Measurements from ENCODE around the gene MIER2.
"Not testable (repeated sequence)": the region's sequence is repeated elsewhere in the genome, so short reads cannot be mapped to it uniquely, and the experiment has no call there.

MIER2 gene

DNA sequence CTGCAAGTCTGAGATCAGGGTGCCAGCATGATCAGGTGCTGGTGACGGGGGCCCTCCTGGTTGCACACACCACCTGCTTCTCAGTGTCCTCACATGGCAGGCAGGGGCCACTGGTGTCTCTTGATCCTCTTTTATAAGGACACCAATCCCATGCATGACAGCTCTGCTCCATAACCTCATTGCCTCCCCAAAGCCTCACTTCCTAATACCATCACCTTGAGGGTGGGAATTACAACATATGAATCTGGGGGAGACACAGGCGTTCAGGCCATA lies 15.0 kb upstream of the MIER2 start:
- no peak for DNase-seq (ENCODE audit: low spot score)

DNA sequence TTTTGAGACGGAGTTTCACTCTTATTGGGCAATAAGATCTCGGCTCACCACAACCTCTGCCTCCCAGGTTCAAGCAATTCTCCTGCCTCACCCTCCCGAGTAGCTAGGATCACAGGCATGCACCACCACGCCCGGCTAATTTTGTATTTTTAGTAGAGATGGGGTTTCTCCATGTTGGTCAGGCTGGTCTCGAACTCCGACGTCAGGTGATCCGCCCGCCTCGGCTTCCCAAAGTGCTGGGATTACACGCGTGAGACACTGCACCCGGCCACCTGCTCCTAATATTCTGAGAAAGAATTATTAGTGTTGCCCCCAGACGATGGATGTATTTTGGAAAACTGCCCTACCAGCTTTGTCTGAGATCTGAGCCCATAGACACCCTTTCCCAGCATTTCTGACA lies 10.9 kb upstream of the MIER2 start:
- DNase-seq (ENCODE audit: low spot score) = not testable (repeated sequence)

DNA sequence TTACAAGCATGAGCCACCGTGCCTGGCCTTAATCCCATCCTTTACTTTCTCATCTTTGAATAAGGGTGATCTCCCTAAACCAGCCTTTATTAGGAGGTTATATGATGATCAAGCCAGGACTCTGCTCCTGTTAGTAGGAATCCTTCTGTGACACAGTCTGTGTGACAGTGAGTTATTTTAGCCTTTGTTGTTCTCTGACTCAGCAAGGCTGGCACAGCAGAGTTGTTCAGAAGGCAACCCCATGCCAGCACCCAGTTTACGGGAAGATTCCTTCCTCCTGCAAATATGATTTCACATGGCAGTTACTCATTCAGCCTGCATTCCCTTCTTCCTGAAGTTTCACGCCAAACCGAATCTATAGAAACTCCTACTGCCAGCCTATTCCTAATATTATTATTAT lies 10.5 kb upstream of the MIER2 start:
- DNase-seq (ENCODE audit: low spot score) = no peak

DNA sequence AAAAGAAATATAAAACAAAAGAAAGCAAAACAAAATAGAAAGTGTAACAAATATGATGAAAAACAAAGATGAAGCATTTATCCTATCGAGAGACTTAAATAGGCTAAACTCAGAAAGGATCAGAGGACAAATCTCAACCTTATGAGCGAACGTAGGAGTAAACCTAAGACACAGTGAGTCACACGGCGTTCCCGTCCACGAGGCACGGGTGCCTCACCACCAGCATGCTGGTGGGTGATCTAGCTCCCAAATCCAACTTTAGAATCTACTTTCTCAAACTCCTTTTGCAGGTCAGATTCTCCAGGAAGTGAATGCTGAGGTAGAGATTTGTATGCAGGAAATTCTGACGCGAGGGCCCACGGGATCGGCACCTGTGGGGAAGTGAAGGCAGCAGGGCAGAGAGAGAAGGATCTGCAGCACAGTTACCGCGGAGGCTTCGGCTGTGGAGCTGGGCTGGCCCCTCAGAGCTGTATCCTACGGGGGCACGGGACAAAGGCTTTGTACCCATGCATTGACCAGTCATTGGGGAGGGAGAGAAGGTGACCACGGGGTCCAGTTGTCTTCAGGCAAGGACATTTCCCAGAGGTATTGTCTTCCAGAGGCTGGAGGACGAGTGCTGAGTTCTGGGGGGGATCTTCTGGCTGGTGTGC lies 7.5 kb upstream of the MIER2 start:
- DNase-seq (ENCODE audit: low spot score) = no peak

DNA sequence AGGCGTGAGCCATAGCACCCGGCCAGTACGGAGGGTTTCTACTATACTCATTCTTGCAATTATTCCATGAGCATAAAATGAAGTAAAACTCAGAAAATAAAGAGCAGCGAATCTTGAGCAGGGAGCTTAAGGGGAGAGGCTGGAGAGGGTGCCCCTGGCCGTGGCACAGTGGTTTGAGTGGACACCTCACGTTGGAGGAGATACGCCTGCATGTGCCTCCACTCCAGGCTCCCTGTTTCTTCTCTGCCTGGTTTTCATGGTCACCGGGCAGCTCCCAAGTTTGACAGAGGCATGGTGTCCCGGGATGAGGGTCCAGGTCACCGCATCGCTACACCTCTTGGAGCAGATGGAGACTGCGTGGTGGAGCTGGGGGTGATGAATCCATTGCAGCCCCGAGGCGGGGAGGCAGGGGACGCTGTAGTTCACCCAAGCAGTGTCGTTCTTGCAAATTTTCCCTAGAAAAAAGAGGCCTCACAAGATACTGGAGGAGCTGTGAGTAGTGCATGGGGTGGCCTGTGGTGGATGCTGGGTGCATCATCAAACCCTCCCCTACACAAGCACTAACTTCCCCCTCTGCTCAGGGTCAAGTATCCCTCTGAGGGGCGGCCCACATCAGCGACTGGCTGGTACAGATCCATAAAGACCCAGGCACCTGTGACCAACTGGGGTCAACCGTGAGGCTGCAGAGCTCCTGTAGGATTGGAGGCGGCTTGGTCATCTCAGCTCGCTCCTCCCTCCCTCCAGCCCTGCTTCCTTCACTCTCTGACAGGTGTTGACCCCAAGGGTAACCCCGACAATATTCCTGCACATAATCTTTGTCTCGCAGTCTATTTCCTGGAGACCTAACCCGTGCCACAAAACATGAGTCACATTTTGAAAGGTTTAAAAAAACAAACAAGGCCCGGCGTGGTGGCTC lies 3.6 kb upstream of the MIER2 start:
- no peak for DNase-seq (ENCODE audit: low spot score)

DNA sequence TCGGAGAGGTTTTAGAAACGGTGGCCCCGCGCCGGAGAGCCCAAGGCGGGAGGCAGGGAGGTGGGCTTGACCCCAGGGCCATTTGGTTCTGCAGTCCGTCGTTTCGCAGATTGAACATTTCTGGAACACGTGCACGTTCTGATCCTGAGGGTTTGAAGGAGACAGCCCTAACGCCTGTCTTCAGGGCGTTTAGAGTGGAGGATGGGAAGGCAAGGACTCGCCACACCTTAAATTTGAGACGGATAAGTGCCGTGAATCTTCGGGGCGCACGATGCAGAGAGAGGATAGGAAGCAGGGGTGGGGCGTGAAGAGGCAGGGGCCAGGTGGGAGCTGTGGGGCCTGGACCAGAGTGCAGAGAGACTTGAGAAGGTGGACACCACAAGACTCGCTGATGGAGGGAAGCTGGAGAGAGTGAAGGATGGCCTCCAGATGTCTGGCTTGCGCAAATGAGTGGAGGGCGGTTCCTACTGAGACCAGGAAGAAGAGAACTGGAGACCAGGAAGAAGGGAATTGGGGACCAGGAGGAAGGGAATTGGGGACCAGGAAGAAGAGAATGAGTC lies 804 bp upstream of the MIER2 start:
- no peak for DNase-seq (ENCODE audit: low spot score)

DNA sequence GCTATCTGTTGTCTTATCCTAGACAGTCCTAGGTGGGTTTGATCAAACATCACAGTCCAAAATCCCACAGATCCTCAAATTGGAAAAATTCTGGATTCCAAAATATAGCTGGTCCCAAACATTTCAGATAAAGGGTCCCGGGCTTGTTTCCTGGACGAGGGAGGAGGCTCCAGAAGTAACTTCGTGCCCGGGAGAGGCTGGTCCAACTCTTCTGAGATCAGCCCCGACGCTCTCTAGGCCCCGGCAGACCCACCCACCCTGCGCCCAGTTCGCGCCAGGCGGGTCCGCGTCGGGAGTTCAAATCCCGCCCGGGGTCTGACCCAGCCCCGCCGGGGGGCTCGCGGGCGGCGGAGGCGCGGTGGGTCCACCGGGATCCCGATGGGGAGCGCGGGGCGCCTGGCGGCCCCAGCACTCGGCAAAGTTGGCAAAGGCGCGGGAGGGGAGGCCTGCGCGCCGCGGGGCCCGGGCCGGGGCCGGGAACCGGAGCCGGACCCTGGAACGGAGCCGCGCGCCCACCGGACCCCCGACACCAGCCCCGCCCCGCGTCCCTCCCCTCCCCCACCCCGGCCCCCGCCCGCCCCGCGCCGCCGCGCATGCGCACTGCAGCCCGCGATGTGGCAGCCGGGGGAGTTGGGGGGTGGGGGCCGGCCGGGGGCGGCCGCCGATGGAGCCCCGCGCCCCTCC lies 513 bp downstream of the MIER2 start:
- DNase-seq (ENCODE audit: low spot score) = peak; percentile 81

DNA sequence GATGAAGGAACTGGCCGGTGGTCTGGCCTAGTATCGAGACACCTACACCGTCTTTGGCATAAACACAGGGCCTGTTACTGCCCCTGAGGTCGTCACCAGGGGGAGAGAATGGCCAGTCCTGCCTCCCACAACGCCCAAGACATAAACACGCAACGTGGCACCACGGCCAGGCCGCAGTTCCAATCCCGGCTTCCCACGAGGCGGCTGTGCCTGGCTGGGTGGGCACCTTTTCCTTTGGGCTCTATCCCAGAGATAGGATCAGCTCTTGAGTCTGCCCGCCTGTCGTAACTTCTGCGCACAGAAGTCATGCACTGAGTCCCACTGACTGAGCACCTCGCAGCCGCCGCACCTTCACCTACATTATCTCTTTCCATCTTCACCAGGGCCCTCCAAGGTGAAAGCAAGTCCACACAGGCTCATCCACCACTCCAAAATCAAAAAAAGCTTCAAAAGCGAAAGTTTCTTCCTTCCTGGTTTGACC lies 1.1 kb downstream of the MIER2 start:
- DNase-seq (ENCODE audit: low spot score) = no peak

DNA sequence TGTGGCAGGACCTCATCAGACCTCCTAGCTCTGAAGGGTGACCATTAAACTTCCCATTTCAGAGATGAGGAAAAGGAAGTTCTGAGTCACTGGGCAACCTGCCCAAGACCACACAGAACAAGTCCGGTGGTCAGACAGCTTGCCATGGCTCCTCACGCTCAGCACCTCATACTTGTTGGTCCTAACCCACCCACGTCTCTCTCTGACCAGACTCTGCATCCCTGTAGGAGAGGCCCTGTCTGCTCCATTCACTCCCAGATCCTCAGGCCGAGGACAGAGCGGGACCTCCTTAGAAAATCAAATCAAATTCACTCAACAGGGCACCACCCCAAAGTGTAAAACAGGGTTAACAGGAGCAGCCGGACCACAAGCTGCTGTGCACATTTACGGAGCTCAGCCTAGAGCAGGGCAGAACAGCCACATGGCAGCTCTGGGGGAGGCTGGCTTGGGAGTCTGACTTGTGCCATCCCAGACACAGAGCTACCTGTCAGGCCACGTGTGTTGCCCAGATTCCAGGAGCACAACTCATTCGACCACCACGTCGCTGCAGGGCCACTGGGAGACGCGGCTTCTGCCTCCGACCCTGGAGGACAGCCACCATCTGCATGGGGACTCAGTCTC lies 1.7 kb downstream of the MIER2 start:
- peak; percentile 86 for DNase-seq (ENCODE audit: low spot score)

DNA sequence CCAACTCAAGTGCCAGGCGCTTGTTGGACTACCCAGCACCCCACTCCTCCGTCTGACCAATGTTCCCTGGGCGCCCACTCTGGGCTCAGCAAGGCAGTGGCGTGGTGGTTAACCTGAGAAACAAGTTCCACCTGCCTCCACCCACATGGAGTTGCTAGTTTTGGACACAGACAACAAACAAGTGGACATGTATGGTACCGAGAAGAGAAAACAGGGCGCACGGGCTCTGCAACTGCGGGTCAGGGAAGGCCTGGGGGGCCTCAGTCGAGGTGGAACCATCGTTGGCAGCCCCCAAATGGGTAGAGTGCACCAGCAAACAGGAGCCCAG lies 2.5 kb downstream of the MIER2 start:
- DNase-seq (ENCODE audit: low spot score) = no peak

DNA sequence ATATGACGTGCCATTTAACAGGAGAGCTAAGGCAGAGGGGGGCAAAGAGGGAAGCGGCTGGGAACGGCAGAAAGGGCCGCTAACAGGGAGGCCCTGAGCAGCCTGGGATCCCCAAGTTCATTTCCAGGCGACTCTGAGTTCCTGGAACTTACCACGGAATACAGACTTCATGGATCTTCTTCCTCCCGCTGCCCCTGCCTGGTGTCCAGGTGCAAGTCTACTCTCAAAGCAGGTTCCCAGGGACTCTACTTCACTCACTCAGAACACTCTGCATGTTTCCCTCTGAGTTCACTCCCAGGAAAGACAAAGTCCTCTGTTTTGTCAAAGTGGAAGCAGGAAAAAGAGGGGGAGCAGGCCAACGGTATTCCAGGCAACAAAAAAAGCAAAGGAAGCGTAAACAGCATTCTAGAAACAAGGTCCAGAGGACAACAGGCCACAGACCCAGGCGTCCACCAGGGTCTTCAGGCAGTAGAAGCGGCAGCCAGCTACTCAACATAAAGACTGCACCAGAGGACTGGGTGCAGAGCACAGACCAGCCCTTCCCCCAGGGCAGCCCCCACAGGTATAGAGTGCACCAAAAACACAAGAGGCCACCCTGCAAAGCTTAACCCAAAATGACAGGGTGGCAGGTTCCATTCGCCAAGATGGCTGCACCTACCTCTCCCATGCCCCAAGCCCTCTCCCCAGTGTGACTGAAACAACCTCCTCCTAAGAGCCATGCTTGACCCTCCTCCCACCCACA lies 3.0 kb downstream of the MIER2 start:
- no peak for DNase-seq (ENCODE audit: low spot score)

DNA sequence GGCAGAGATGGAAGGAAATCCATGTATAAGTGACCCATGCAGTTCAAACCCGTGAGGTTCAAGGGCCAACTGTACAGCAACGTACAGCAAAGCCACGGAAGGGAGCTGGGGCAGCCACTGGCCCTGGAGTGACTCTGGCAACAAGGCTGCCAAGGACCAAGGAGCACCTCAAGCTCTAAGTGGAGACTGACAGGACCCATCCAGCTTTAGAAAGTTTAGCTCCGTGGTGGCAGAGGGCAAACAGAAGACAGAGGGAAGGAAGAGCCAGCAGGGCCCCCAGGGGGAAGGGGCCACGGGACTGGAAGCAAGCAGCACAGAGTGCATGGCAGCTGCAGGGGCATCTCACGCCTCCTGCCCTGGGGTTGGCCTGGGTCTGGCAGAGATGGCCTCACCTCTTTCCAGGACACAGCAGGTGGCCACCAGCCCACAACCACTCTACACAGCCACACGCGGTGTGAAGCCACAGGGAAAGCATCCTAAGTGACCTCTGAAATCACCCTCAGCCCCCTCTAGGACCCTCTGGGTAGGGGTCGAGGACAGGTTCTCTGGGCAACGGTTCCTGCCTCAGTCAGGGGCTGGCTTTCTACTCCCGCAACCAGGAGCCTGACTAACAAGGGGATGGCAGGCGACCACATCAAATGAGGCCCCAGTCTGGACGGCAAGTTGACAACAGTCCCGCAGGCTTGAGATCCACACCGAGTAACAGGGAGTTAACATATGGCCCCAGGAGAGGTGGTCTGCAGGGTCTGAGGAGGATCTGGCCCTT lies 3.8 kb downstream of the MIER2 start:
- DNase-seq (ENCODE audit: low spot score) = no peak

DNA sequence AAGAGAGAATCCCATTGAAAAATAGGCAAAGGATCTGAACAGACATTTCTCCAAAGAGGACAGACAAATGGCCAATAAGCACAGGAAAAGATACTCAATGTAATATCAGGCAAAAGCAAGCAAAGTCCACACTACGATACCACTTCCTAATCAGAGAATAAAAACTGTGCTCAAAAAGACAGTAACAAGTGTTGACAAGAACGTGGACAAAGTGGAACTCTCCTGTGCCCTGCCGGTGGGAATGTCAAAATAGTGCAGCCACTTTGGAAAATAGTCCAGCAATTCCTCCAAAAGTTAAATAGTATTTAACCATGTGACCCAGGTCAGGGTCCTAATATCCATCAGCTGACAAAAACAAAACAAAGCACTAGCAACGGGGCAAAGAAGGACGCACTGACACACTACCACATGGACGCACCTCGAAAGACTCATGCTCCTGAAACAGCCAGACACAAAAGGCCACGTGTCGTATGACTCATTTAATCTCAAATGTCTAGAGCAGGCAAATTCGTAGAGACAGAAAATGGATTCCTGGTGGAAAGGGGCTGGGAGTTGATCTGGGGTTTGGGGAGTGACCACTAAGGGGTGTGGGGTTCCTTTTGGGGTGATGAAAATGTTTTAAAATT lies 5.2 kb downstream of the MIER2 start:
- no peak for DNase-seq (ENCODE audit: low spot score)

DNA sequence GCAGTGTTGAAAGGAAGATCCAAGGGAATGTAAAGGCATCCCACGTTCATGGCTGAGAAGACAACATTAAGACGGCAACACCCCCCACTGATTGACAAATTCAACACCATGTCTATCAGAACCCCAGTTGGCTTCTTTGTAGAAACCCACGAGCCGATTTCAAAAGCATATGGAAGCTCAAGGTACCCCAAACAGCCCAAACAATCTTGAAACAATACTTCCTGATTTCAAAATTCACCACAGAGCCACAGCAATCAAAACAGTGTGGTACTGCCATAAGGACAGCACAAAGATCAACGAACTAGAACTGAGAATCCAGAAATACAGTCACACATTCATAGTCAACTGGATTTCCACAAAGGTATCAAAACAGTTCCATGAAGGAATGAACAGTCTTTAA lies 6.2 kb downstream of the MIER2 start:
- DNase-seq (ENCODE audit: low spot score) = no peak

DNA sequence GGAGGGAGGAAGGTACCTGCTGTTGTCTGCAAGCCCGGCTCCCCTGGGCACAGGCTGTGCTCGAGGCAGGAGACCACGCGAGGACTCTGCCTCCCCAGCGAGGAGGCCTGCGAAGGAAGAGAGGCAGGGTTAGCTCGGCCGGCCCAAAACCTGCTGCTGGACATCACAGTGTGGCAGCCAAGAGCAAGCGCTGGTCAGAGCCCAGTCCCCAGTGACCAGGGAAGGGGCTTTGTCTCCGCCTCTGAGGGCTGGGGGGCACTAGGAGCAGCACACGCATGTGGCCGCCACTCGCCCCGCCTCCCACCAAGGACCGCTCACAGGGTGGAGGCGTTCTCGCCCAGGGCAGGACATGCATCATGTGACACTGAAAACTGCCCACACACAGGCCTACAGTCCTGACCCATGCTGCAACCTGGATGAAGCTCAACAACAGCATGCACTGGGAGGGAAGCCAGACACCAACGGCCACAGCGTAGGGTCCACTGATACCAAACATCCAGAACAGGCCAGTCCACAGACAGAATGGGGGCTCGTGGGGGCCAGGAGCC lies 8.5 kb downstream of the MIER2 start:
- no peak for DNase-seq (ENCODE audit: low spot score)

DNA sequence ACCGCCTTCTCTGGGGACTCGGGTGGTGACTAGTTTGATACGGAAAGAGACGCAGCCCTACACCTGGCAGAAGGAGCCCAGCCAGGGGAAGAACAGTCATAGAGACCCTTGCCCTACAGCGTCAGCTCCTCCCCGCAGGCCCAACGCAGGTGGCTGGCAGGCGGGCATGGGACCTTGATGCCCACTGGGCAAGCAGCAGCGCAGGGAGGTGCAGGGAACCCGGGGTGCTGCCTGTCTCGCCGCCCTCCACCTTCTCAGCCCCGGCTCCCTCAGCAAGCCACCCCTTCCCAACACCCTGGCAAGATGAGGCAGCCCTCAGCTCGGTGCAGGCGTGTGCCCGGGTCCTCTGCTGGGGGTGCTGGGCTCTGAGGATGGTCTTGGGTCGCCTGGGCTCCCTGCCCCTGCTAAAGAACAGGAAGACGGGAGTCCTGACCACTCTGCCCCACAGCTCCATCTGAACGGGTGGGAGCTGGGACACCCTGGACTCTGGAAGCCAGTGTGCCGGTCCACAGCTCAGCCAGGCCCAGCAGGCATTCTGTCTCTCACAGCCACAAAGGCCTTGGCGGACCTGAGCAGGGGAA lies 9.0 kb downstream of the MIER2 start:
- DNase-seq (ENCODE audit: low spot score) = no peak

DNA sequence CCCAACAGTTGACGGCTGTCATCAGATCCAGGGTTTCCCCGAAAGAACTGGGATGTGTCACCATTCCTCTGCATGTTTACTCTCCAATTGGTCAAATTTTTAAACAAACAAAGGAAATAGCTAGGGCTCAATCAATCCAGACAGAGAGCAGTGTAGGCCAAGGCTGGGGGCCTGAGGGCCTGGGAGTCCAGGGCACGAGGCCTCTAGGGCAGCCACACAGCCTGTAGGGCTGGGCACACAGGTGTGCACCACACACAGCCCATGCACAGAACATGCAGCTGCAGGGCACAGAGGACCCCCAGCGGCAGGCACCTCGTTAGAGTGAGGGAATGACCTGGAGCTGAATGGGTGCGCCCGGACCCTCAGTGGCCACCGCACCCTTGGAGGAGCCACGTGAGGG lies 9.5 kb downstream of the MIER2 start:
- no peak for DNase-seq (ENCODE audit: low spot score)

DNA sequence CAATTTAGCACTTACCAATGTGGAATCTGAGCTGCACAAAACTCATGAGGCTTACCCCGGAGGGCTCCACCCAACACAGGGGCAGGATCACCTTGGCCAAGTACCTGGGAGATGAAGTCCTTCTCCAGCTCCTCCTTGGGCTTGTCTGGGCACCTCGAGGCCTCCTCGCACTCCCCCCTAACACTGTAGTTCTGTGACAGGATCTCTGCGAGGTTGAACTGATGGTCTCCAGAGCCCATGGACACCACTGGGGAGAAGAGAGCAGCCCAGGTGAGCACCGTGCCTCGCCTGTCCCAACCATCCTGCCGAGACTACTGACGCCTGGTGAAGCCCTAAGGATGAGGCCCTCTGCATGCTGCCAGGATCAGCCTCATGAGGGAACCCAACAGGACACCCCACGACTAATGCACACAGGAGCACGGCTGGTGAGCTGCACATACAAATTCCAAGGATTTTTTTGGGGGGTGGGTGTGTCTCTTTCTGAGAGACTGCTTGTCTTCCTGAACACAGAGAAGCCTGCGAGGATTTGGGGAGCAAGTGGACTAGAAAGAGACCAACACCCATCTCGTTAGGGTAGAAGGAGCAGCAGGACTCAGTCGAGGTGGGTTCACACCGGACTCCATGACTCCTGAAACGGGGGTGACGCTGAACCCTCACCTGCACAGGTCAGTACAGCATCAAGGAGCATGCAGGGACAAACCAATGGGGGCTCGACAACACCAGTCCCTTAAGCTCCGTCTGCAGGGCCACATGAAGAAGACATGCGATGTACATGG lies 10.1 kb downstream of the MIER2 start:
- DNase-seq (ENCODE audit: low spot score) = no peak

DNA sequence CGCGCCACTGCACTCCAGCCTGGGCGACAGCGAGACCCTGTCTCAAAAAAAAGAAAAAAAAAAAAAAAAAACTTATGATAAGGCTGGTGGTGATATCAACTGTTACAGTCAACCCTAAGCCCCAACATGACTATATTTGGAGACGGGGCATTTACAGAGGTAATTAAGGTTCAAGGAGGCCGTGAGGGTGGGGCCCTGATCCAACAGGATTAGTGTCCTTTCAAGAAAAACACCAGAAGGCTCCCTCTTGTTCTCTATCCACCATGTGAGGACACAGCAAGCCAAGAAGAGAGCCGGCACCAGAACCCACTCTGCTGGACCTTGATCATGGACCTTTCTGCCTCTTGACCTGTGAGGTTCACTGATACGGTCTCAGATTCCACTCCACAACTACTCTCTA lies 14.1 kb downstream of the MIER2 start:
- no peak for DNase-seq (ENCODE audit: low spot score)

Measured in hepatic stellate cell (primary cell).